ENCODE results near the gene KCNQ1.

The KCNQ1 gene

GRCh38 chr11:2517386-2518064, 72.7 kb downstream of the KCNQ1 start:
- Histone ChIP-seq H3K4me1 (ENCODE audit: control insufficient read depth, insufficient read depth, low read length, poor library complexity, severe bottlenecking) (no peaks in the 10 kb centered on the region), H3K9me3 (ENCODE audit: control insufficient read depth, low read length) (no peaks in the 10 kb centered on the region), H3K27ac (ENCODE audit: low read depth, low read length, severe bottlenecking) (no peak overlapping the region), H3K36me3 (ENCODE audit: control insufficient read depth, insufficient read depth, low read length) (no peaks in the 10 kb centered on the region), H3K4me3 (ENCODE audit: extremely low read depth, insufficient read depth, low read length, poor library complexity, severe bottlenecking) (no peak overlapping the region)
- 84 to 86% methylated on average over 21 to 25 of the region's 26 CpGs for WGBS, 2 experiments (ENCODE audit: insufficient coverage in 2 of 2)

DNA sequence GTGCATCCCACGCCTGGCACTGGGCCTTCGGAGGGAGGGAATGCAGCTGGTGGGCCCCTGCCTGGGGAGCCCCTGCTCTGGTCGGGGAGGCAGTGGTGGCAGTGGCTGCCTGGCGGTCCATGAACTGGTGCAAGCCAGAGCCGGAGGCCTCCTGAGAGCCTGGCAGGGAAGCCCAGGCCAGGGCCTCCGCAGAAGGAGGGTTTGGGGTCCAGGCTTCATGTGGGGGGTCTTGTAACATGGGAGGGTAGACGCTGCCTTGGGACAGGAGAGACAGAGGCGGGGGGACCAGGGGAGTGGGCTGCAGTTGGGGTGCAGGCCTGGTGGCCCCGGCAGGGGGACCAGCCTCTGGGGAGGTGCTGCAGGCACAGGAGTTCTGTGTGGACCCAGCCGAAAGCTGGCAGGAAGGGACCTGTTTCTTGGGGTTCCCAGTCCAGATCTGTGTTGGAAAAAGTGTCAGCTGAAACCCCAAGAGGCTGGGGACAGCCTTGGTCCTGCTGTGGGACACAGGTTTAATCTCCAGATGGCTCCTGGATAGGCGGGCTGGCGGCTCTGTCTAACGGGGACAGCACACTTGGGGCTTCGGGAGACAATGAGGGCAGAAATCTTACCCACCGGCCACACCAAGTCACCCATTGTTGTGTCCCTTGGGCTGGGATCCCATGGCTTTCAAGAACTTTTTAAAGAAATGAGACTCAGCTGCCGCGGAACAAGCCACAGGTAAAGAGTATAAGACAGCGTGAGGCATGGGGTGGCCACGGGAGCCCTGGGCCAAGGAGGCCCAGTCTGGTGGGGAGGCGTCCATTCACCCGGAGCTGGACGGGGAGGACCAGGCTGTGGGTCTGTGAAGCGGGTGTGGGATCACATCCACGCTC, 73.5 kb downstream of the KCNQ1 start:
- 90 to 93% methylated on average over 18 to 22 of the region's 24 CpGs for WGBS, 2 experiments (ENCODE audit: insufficient coverage in 2 of 2)
- no peaks in the 10 kb centered on the region for H3K9me3 ChIP-seq (ENCODE audit: control insufficient read depth, low read length)
- H3K27ac ChIP-seq (ENCODE audit: low read depth, low read length, severe bottlenecking): no peak overlapping the region
- no peaks in the 10 kb centered on the region for H3K36me3 ChIP-seq (ENCODE audit: control insufficient read depth, insufficient read depth, low read length)
- no peaks in the 10 kb centered on the region for H3K4me1 ChIP-seq (ENCODE audit: control insufficient read depth, insufficient read depth, low read length, poor library complexity, severe bottlenecking)
- H3K4me3 ChIP-seq (ENCODE audit: extremely low read depth, insufficient read depth, low read length, poor library complexity, severe bottlenecking): no peak overlapping the region

DNA sequence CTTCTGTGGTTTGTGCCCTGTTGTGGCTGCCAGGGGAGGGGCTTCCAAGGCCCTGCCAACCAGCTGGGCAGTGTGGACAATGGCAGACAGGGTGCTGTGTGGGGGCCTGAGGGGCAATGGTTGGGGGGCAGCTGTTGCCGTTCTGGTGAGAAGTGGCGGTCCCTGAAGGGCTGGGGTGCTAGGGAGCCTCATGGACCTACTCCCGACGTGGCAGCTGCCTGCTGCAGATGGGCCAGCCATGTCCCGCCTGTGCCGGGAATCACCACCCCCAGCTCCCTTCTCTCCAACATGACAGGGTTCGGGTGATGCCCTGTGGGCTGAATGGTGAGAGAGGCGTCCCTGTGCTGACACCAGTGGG, 74.2 kb downstream of the KCNQ1 start:
- 85 to 91% methylated on average over 3 to 6 of the region's 8 CpGs for WGBS, 2 experiments (ENCODE audit: insufficient coverage in 2 of 2)
- no peak overlapping the region for H3K4me3 ChIP-seq (ENCODE audit: extremely low read depth, insufficient read depth, low read length, poor library complexity, severe bottlenecking)
- H3K4me1 ChIP-seq (ENCODE audit: control insufficient read depth, insufficient read depth, low read length, poor library complexity, severe bottlenecking): no peaks in the 10 kb centered on the region
- no peaks in the 10 kb centered on the region for H3K9me3 ChIP-seq (ENCODE audit: control insufficient read depth, low read length)
- H3K36me3 ChIP-seq (ENCODE audit: control insufficient read depth, insufficient read depth, low read length): no peaks in the 10 kb centered on the region
- no peak overlapping the region for H3K27ac ChIP-seq (ENCODE audit: low read depth, low read length, severe bottlenecking)

DNA sequence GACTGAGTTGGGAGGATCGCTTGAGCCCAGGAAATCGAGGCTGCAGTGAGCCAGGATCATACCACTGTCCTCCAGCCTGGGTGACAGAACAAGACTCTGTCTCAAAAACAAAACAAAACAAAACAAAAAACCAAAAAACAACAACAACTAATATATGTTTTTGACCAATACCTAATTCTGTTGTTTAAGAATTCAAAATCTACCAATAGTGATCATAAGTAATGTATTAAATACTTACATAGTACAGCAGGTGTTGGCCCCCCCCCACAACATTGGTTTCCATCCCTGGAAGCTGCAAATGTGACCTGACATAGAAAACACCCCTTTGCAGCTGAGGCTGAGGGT, 74.7 kb downstream of the KCNQ1 start:
- WGBS, 2 experiments (ENCODE audit: insufficient coverage in 2 of 2): 100% methylated on average over 1 of the region's 2 CpGs; no CpG with 5 or more reads in 1 of the 2 experiments
- no peaks in the 10 kb centered on the region for H3K4me1 ChIP-seq (ENCODE audit: control insufficient read depth, insufficient read depth, low read length, poor library complexity, severe bottlenecking)
- H3K27ac ChIP-seq (ENCODE audit: low read depth, low read length, severe bottlenecking): no peak overlapping the region
- H3K4me3 ChIP-seq (ENCODE audit: extremely low read depth, insufficient read depth, low read length, poor library complexity, severe bottlenecking): no peak overlapping the region
- no peaks in the 10 kb centered on the region for H3K36me3 ChIP-seq (ENCODE audit: control insufficient read depth, insufficient read depth, low read length)
- H3K9me3 ChIP-seq (ENCODE audit: control insufficient read depth, low read length): no peaks in the 10 kb centered on the region

DNA sequence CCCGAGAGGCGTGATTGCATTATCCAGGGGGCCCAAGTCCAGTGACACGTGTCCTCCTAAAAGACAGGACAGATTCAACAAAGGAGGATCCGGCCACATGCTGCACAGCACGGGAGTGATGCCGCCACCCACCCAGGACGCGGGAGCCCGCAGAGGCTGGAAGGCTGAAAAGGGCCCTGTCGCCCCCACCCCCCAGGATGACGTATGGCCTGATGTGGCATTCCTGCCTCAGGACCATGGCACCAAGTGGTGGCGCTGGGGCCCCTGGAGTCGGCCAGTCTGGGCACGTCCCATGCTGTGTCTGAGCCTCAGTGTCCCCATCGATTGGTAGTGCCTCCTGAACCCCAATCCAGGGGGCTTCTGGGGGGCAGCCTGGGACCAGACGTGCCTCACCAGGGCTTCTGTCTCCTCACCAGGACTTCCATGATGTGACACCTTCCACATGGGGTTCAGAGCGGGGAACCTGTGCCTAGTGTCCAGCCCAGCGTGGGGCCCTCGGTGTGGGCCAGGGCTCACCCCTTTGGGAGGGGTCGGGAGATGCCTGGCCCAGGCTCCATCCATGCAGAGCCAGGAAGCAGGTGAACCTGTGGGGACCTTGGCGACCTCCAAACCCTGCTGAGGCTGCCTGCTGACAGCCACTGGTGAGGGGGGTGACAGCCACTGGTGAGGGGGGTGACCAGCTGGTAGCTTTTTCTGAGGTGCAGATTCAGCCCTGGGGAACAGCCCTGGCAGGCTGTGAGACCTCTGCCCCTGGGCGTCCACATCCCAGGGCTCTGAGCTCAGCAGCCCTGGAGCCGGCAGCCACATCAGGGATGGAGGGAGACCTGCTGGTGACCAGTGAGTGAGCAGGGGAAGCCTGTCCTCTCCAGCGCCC, 75.3 kb downstream of the KCNQ1 start:
- WGBS, 2 experiments (ENCODE audit: insufficient coverage in 2 of 2): 87% methylated on average over 22 of the region's 24 CpGs
- Histone ChIP-seq H3K4me1 (ENCODE audit: control insufficient read depth, insufficient read depth, low read length, poor library complexity, severe bottlenecking) (no peaks in the 10 kb centered on the region), H3K9me3 (ENCODE audit: control insufficient read depth, low read length) (no peaks in the 10 kb centered on the region), H3K27ac (ENCODE audit: low read depth, low read length, severe bottlenecking) (no peak overlapping the region), H3K4me3 (ENCODE audit: extremely low read depth, insufficient read depth, low read length, poor library complexity, severe bottlenecking) (no peak overlapping the region), H3K36me3 (ENCODE audit: control insufficient read depth, insufficient read depth, low read length) (no peaks in the 10 kb centered on the region)

DNA sequence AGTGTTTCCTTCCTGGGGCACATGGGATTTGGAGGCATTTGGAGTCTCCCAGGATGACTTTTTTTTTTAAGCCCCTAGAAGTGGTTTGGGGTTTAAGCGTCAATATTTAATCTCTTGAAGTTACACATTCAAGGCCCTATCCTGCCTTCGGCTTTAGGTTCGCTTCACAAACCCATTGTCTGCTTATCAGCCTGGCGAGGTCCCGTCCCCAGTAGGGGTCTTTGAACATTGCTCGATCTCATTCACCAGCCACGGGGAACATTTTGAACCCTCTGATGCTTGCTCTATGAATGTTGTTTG, 75.9 kb downstream of the KCNQ1 start:
- Histone ChIP-seq H3K27ac (ENCODE audit: low read depth, low read length, severe bottlenecking) (no peak overlapping the region), H3K4me1 (ENCODE audit: control insufficient read depth, insufficient read depth, low read length, poor library complexity, severe bottlenecking) (no peaks in the 10 kb centered on the region), H3K4me3 (ENCODE audit: extremely low read depth, insufficient read depth, low read length, poor library complexity, severe bottlenecking) (no peak overlapping the region), H3K36me3 (ENCODE audit: control insufficient read depth, insufficient read depth, low read length) (no peaks in the 10 kb centered on the region), H3K9me3 (ENCODE audit: control insufficient read depth, low read length) (no peaks in the 10 kb centered on the region)
- WGBS, 2 experiments (ENCODE audit: insufficient coverage in 2 of 2): 91 to 93% methylated on average over 4 to 6 of the region's 7 CpGs

GRCh38 chr11:2521081-2521732, 76.4 kb downstream of the KCNQ1 start:
- no peaks in the 10 kb centered on the region for H3K36me3 ChIP-seq (ENCODE audit: control insufficient read depth, insufficient read depth, low read length)
- no peaks in the 10 kb centered on the region for H3K9me3 ChIP-seq (ENCODE audit: control insufficient read depth, low read length)
- no peak overlapping the region for H3K4me3 ChIP-seq (ENCODE audit: extremely low read depth, insufficient read depth, low read length, poor library complexity, severe bottlenecking)
- no peaks in the 10 kb centered on the region for H3K4me1 ChIP-seq (ENCODE audit: control insufficient read depth, insufficient read depth, low read length, poor library complexity, severe bottlenecking)
- H3K27ac ChIP-seq (ENCODE audit: low read depth, low read length, severe bottlenecking): no peak overlapping the region
- WGBS, 2 experiments (ENCODE audit: insufficient coverage in 2 of 2): 93 to 94% methylated on average over 24 to 26 of the region's 26 CpGs

DNA sequence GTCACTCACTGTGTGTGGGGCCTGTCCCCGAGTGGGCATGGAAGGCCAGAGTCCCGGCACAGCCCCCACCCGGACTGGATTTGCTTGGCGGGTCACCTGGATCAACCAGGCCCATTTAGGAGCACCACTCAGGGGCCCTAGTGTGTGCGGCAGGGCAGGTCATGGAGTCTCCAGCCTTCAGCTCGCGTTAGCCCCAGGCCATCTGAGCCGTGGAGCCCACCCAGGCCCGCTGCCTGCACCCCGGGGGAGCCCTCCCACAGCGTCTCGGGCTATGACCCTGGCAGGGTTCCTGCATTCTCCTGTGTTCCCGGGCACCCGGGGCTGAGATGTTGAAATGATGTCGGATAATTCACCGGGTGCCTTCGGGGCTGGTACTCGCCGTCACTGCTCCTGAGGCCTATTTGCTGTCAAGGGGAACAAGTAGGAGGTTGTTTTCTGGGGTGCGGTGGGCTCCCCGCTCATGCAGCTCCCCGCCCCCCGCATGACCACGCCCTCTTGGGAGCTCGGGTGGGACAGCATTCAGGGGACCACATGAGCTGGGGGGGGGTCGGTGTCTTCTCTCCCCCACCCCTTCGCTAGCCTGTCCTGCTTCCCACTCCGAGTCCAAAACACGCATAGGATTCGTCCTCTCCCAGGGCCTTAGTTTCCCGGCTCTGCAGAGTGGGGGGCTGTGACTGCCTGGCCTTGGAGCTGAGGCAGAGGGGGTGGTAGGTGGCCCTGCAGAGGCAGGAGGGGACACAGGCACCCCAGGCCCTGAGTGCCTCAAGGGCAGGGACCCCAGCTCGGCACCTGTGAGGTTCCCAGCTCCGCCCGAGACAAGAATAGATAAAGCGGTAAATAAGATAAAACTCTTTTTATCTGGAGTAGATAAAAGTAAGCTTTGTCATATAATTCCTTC, 77.2 kb downstream of the KCNQ1 start:
- H3K36me3 ChIP-seq (ENCODE audit: control insufficient read depth, insufficient read depth, low read length): no peaks in the 10 kb centered on the region
- H3K9me3 ChIP-seq (ENCODE audit: control insufficient read depth, low read length): no peaks in the 10 kb centered on the region
- 89 to 93% methylated on average over 22 to 26 of the region's 35 CpGs for WGBS, 2 experiments (ENCODE audit: insufficient coverage in 2 of 2)
- H3K4me3 ChIP-seq (ENCODE audit: extremely low read depth, insufficient read depth, low read length, poor library complexity, severe bottlenecking): no peak overlapping the region
- H3K4me1 ChIP-seq (ENCODE audit: control insufficient read depth, insufficient read depth, low read length, poor library complexity, severe bottlenecking): no peaks in the 10 kb centered on the region
- H3K27ac ChIP-seq (ENCODE audit: low read depth, low read length, severe bottlenecking): no peak overlapping the region

DNA sequence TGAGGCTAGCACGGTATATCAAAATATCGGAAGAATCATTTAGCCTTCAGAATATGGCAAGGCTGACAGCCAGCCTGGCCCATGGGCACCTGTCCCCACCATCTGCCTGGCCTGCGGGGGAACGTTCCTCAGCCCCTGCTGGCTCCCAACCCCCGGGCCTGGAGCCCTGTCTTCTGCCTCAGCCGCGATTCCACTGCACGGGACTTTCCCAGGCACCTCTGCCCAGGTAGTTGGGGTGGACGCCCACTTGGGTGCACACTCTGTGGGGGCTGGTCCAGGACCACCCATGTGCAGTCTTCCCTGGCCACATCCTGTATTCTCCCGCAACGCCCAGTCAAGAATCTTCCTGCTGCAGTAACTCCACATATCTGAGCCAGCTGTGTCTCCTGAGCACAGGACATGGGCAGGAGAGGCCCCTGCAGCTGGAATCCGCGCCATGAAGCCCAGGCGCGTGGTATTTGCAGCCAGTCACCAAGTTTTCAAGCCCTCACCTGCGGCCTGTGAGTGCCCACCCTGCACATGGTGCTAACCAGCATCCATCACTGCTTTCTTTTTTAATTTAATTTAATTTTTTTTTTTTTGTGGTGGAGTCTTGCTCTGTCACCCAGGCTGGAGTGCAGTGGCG, 77.9 kb downstream of the KCNQ1 start:
- WGBS, 2 experiments (ENCODE audit: insufficient coverage in 2 of 2): 90 to 92% methylated on average over 14 to 17 of the region's 17 CpGs
- Histone ChIP-seq H3K9me3 (ENCODE audit: control insufficient read depth, low read length) (no peaks in the 10 kb centered on the region), H3K36me3 (ENCODE audit: control insufficient read depth, insufficient read depth, low read length) (no peaks in the 10 kb centered on the region), H3K4me3 (ENCODE audit: extremely low read depth, insufficient read depth, low read length, poor library complexity, severe bottlenecking) (no peak overlapping the region), H3K4me1 (ENCODE audit: control insufficient read depth, insufficient read depth, low read length, poor library complexity, severe bottlenecking) (no peaks in the 10 kb centered on the region), H3K27ac (ENCODE audit: low read depth, low read length, severe bottlenecking) (no peak overlapping the region)

Measured in mesodermal cell (in vitro differentiated cells).